Testis (tissue), 2 donors: ENCODE measurements around the gene BRK1.

Experiments used
- CTCF ChIP-seq, 3 experiments: fragments of 450-650 bp in 2 of 3; fragments of 200-600 bp in 1 of 3; sonication (generic) in 1 of 3; IDR thresholded peaks; one replicate each; pipeline ENCODE4 v1.5.1; 2016 to 2019; ENCODE audit warnings: antibody characterized with exemption in 3 of 3, mild to moderate bottlenecking in 2 of 3, moderate library complexity in 1 of 3
- POLR2A ChIP-seq: fragments of 450-650 bp; IDR thresholded peaks from one replicate; pipeline ENCODE4 v1.6.1; 2017; ENCODE audit warnings: antibody characterized with exemption, mild to moderate bottlenecking, moderate library complexity

- TF ChIP-seq CTCF (IDR thresholded peaks at IDR 0.05) (peak; percentile 55 to 93 (median 61)), POLR2A (no peak)
These were observed 49.3 kb downstream of the BRK1 start, which contains the start of gene IRAK2 for GRCh38 chr3:10164546-10165393.
